PC-9 (cell line): ENCODE data around the gene VAPB. TPM values are rescaled to one million over a fixed set of nuclear protein-coding genes. Genes with fewer than 3 reads are reported as not detected.

Experiments used
- BruUV-seq: library from RNA; stranded (reverse); fragments of 400-500 nt; replicated peaks from 2 replicates; lab custom pipeline; 2021; lab: Mats Ljungman, UMichigan
- CTCF ChIA-PET: fragments of 300-600 bp; sonication (Branson Sonifier 250); formaldehyde crosslinking; loops from one replicate; lab custom pipeline; 2022; ENCODE audit warnings: antibody characterized with exemption; lab: Charles Lee
- POLR2A ChIA-PET: fragments of 300-600 bp; sonication (Branson Sonifier 250); formaldehyde crosslinking; loops from one replicate; lab custom pipeline; 2022; ENCODE audit warnings: antibody characterized with exemption; ENCODE audit not compliant: unreplicated experiment; lab: Charles Lee
- DNase-seq, 2 experiments: peaks; one replicate each; pipeline versions ENCODE4 v3.0.0 to v3.0.0-alpha.2; 2015 to 2022; ENCODE audit warnings: mixed read lengths in 1 of 2
- H2AFZ ChIP-seq: fragments of 200-600 bp; sonication (generic); 2 replicates; pipeline ENCODE4 v1.8.1; 2017; ENCODE audit warnings: antibody characterized with exemption
- H3F3A ChIP-seq: fragments of 200-600 bp; sonication (generic); 2 replicates; pipeline ENCODE4 v1.8.1; 2017; ENCODE audit warnings: antibody characterized with exemption, mild to moderate bottlenecking, low read depth; ENCODE audit not compliant: insufficient read depth
- H3K27ac ChIP-seq: fragments of 200-600 bp; sonication (generic); 2 replicates; pipeline ENCODE4 v1.6.1; 2016; ENCODE audit warnings: mixed run types
- H3K27me3 ChIP-seq: fragments of 200-600 bp; sonication (generic); 2 replicates; pipeline ENCODE4 v1.6.1; 2016; ENCODE audit warnings: low read depth, mixed run types; ENCODE audit not compliant: insufficient read depth
- H3K36me3 ChIP-seq: fragments of 200-600 bp; sonication (generic); 2 replicates; pipeline ENCODE4 v1.6.1; 2016; ENCODE audit warnings: low read depth, mixed run types
- H3K4me1 ChIP-seq: fragments of 200-600 bp; sonication (generic); replicated peaks from 2 replicates; pipeline ENCODE4 v1.6.1; 2016; ENCODE audit warnings: mixed run types; ENCODE audit not compliant: insufficient read depth
- H3K4me2 ChIP-seq: fragments of 200-600 bp; sonication (generic); 2 replicates; pipeline ENCODE4 v1.6.1; 2017; ENCODE audit warnings: mixed run types
- H3K4me3 ChIP-seq: fragments of 200-600 bp; sonication (generic); 2 replicates; pipeline ENCODE4 v1.6.1; 2016; ENCODE audit warnings: mixed run types
- H3K79me2 ChIP-seq: fragments of 200-600 bp; sonication (generic); 2 replicates; pipeline ENCODE4 v1.6.1; 2017; ENCODE audit warnings: low read depth, mixed run types
- H3K9me2 ChIP-seq: fragments of 200-600 bp; sonication (generic); 2 replicates; pipeline ENCODE4 v1.8.1; 2017; ENCODE audit warnings: mild to moderate bottlenecking; ENCODE audit not compliant: insufficient read depth
- H3K9me3 ChIP-seq: fragments of 200-600 bp; sonication (generic); 2 replicates; pipeline ENCODE4 v1.8.1; 2016; ENCODE audit warnings: low read depth; ENCODE audit not compliant: insufficient read depth
- H4K20me1 ChIP-seq: fragments of 200-600 bp; sonication (generic); 2 replicates; pipeline ENCODE4 v1.8.1; 2017; ENCODE audit not compliant: insufficient read depth
- CTCF ChIP-seq: fragments of 200-600 bp; sonication (generic); conservative IDR thresholded peaks from 2 replicates; pipeline ENCODE4 v1.6.1; 2017; ENCODE audit warnings: mixed run types, antibody characterized with exemption, mild to moderate bottlenecking, moderate library complexity
- EZH2 ChIP-seq: fragments of 200-600 bp; sonication (generic); IDR thresholded peaks from 2 replicates; pipeline ENCODE4 v1.8.0; 2017; ENCODE audit warnings: antibody characterized with exemption, low read depth
- intact Hi-C: fragments of 100-400 bp; cut with micrococcal nuclease; formaldehyde crosslinking; loops from one replicate; pipeline ENCODE4 v1.10.0; 2022; ENCODE audit not compliant: unreplicated experiment
- total RNA-seq: library from RNA; stranded (reverse); gene quantifications from 2 replicates; pipeline ENCODE4 v1.2.3, GENCODE V29; 2021

VAPB gene
- total RNA-seq, 1 experiment from 2014 or later, result 80.6 TPM

- no peaks in the 10 kb centered on the region for H3K4me1 ChIP-seq
- H4K20me1 ChIP-seq, result no peaks in the 10 kb centered on the region
- peaks cover 8% of the 10 kb centered on the region; the same call in 1 of the 2 replicates for H3K27me3 ChIP-seq
- no peaks in the 10 kb centered on the region for H3F3A ChIP-seq
- DNase-seq, result peak in 1 of 2 experiments; percentile 4
- TF ChIP-seq EZH2, result no peak
- no peak for TF ChIP-seq CTCF
- ChIA-PET CTCF (interaction anchor here (0.6 kb wide), 1 partner anchor 128 kb away, joined by 7 read pairs; no protein-coding TSS in a partner anchor), POLR2A (no interaction called here)
- H3K27ac ChIP-seq, result no peak overlapping the region
- BruUV-seq, result no TSS peak
- H3K9me2 ChIP-seq, result no peaks in the 10 kb centered on the region; the same call in 1 of the 2 replicates
- H3K4me2 ChIP-seq, result no peak overlapping the region
- no peak overlapping the region for H2AFZ ChIP-seq
- no peak overlapping the region for H3K4me3 ChIP-seq
- intact Hi-C loops, result no loop called here
- no peaks in the 10 kb centered on the region for H3K79me2 ChIP-seq
- H3K9me3 ChIP-seq, result peaks cover 14% of the 10 kb centered on the region
- no peaks in the 10 kb centered on the region for H3K36me3 ChIP-seq
Observed at GRCh38 chr20:58377017-58377416, 12.0 kb upstream of the VAPB start.

DNA sequence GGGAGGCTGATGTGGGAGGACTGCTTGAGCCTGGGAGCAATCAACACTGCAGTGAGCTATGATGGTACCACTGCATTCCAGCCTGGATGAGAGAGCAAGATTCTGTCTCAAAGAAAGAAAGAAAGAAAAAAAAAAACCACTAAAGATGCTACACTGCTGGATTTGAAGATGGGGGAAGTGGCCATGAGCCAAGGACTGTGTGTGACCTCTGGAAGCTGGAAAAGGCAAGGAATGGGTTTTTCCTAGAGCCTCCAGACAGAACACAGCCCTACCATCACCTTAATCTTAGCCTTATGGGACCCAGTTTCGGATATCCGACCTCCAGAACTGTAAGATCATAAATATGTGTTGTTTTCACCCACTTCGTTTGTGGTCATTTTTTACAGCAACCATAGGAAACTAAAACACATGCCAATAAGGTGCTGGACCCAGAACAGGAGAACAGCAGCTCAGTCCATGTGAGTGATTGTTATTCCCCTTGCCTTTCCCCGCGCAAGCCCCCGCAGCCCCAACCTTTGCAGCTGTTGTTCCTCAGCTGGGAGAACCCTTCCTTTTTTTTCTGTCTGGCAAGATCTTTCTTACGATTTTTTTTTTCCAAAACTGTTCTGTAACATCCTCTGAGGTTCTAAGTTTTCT is 11.1 kb upstream of the VAPB start:
- Histone ChIP-seq H2AFZ (no peak overlapping the region), H3K9me3 (peaks cover 14% of the 10 kb centered on the region), H3F3A (no peaks in the 10 kb centered on the region), H3K4me1 (no peaks in the 10 kb centered on the region), H3K36me3 (no peaks in the 10 kb centered on the region), H4K20me1 (no peaks in the 10 kb centered on the region), H3K79me2 (no peaks in the 10 kb centered on the region), H3K4me2 (no peak overlapping the region), H3K9me2 (no peaks in the 10 kb centered on the region; the same call in 1 of the 2 replicates), H3K27me3 (peaks cover 8% of the 10 kb centered on the region; the same call in 1 of the 2 replicates), H3K4me3 (no peak overlapping the region), H3K27ac (no peak overlapping the region)
- no peak for DNase-seq
- BruUV-seq, result no TSS peak
- TF ChIP-seq EZH2 (no peak), CTCF (no peak)
- ChIA-PET POLR2A (interaction anchor here (0.6 kb wide), 1 partner anchor 313 kb away, joined by 4 read pairs; no protein-coding TSS in a partner anchor), CTCF (no interaction called here)
- intact Hi-C loops, result no loop called here

DNA sequence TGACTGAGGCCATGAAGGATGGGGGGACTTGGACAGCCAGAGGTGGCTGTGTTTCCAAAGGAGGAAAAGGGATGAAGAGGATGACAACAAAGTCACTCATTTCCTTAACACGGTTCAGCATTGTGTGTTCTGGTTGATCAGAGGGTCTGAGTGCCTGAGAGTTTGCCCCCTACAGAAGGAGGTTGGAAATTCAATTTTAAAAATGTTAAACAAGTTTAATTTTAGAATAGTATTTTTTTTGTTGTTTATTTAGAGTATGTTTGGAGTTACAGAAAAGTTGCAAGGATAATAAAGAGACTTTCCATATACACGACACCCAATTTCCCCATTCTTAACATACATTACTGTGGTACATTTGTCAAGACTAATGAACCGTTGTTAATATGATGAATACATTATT is 10.3 kb upstream of the VAPB start:
- intact Hi-C loops, result no loop called here
- Histone ChIP-seq H3K36me3 (no peaks in the 10 kb centered on the region), H3K27ac (no peak overlapping the region), H3K9me2 (no peaks in the 10 kb centered on the region; the same call in 1 of the 2 replicates), H3K4me3 (no peak overlapping the region), H4K20me1 (no peaks in the 10 kb centered on the region), H3K9me3 (peaks cover 14% of the 10 kb centered on the region), H3K4me2 (no peak overlapping the region), H3K4me1 (no peaks in the 10 kb centered on the region), H2AFZ (no peak overlapping the region), H3K79me2 (no peaks in the 10 kb centered on the region), H3F3A (no peaks in the 10 kb centered on the region), H3K27me3 (peaks cover 8% of the 10 kb centered on the region; the same call in 1 of the 2 replicates)
- ChIA-PET CTCF (no interaction called here), POLR2A (no interaction called here)
- no TSS peak for BruUV-seq
- TF ChIP-seq CTCF (no peak), EZH2 (no peak)
- no peak for DNase-seq
